H1 (cell line): ENCODE results near the gene CDS2. TPM values are rescaled to one million over a fixed set of nuclear protein-coding genes. Genes with fewer than 3 reads are reported as not detected.

ENCODE experiments used
- ATF2 ChIP-seq: IDR thresholded peaks from 2 replicates; pipeline ENCODE4 v1.6.1; 2012; ENCODE audit warnings: low read length, inconsistent platforms
- BCL11A ChIP-seq, 2 experiments: IDR thresholded peaks; one replicate each; pipeline ENCODE4 v1.6.1; 2011; ENCODE audit warnings: low read depth in 2 of 2, low read length in 2 of 2, mild to moderate bottlenecking in 2 of 2
- E2F6 ChIP-seq: IDR thresholded peaks from 2 replicates; pipeline ENCODE4 v1.6.1; 2012; ENCODE audit warnings: inconsistent platforms
- RAD21 ChIP-seq, 2 experiments: IDR thresholded peaks in 1 of 2; conservative IDR thresholded peaks in 1 of 2; 2 replicates each; pipeline ENCODE4 v1.6.1; 2011; ENCODE audit warnings: low read depth in 2 of 2, low read length in 2 of 2, improper control_type of control experiment in 1 of 2, inconsistent platforms in 1 of 2, mild to moderate bottlenecking in 1 of 2, moderate library complexity in 1 of 2
- TAF1 ChIP-seq: IDR thresholded peaks from 2 replicates; pipeline ENCODE4 v1.6.1; 2011; ENCODE audit warnings: mild to moderate bottlenecking, low read depth, low read length
- TEAD4 ChIP-seq: IDR thresholded peaks from 2 replicates; pipeline ENCODE4 v1.6.1; 2012; ENCODE audit warnings: low read depth, low read length, inconsistent platforms, mixed read lengths
- polyA plus RNA-seq, 7 experiments: library from polyadenylated mRNA; depleted of rRNA in 3 of 7; stranded (reverse) in 5 of 7; unstranded in 2 of 7; fragments of >200 nt in 5 of 7; fragments of 200-250 nt in 2 of 7; gene quantifications; 1 replicate in 5 of 7; 2 replicates in 1 of 7; 4 replicates in 1 of 7; pipeline versions ENCODE4 v1.2.1 to v1.2.3, GENCODE V29; 2011 to 2013; ENCODE audit warnings: missing spikeins in 2 of 7, mixed read lengths in 2 of 7
- total RNA-seq: library from RNA; stranded (reverse); fragmentation: NEBNext Ultra II Directional; extraction: Animal tissue kit (Norgen Biotek cat#: 25700); gene quantifications from 2 replicates; pipeline ENCODE4 v1.2.1, GENCODE V29; 2021

CDS2 gene
- total and polyA plus RNA-seq, 2 of the 8 experiments (the other 6 are each of a cell fraction or from before 2014, with no cell fraction given): 54.0 to 56.2 TPM

DNA sequence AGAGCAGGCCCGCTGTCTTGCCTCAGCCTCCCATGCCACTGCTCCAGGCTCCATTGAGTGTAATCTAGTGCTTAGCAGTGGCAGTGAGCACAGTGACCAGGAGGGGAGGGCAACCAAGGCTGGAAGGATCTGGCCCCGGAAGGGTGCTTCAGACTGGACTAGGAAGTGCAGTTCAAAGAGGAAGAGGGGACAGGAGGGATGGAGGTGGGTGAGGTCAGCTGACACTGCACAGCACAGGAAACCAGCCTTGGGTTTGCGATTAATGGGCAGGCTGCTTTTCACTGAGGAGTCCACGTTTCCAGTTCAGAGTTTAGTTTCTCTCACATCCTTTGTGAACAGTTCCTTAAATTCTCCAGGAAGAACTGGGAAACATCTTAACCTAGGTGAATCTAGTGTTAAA is 46.9 kb downstream of the CDS2 start (continued):
- TF ChIP-seq E2F6 (no peak), RAD21 (IDR thresholded peaks at IDR 0.05 in 1 of 2, conservative IDR thresholded peaks at IDR 0.05 in 1 of 2; ENCODE audit: low read depth in 2 of 2, low read length in 2 of 2) (no peak), BCL11A (IDR thresholded peaks at IDR 0.05; ENCODE audit: low read depth in 2 of 2, low read length in 2 of 2) (no peak), TAF1 (no peak), ATF2 (no peak), TEAD4 (no peak)
